ENCODE data around the gene MYPOP.
"Not testable (repeated sequence)": the region's sequence is repeated elsewhere in the genome, so short reads cannot be mapped to it uniquely, and the experiment has no call there.

Gene MYPOP

GRCh38 chr19:45900738-45901431 lies 1.5 kb downstream of the MYPOP start:
- no peak overlapping the region for H3K27ac Mint-ChIP-seq
- peaks cover 36% of the 10 kb centered on the region for H3K36me3 Mint-ChIP-seq (ENCODE audit: insufficient read depth)
- no peak for DNase-seq
- ATAC-seq (replicated peaks) = no peak
- no peaks in the 10 kb centered on the region for H3K9me3 Mint-ChIP-seq
- peak overlapping the region; percentile 27 to 93 for H3K4me3 Mint-ChIP-seq
- peaks cover 16% of the 10 kb centered on the region in 2 donors for H3K4me1 Mint-ChIP-seq (ENCODE audit: low read depth in 2 of 2)
- no peaks in the 10 kb centered on the region for H3K27me3 Mint-ChIP-seq

DNA sequence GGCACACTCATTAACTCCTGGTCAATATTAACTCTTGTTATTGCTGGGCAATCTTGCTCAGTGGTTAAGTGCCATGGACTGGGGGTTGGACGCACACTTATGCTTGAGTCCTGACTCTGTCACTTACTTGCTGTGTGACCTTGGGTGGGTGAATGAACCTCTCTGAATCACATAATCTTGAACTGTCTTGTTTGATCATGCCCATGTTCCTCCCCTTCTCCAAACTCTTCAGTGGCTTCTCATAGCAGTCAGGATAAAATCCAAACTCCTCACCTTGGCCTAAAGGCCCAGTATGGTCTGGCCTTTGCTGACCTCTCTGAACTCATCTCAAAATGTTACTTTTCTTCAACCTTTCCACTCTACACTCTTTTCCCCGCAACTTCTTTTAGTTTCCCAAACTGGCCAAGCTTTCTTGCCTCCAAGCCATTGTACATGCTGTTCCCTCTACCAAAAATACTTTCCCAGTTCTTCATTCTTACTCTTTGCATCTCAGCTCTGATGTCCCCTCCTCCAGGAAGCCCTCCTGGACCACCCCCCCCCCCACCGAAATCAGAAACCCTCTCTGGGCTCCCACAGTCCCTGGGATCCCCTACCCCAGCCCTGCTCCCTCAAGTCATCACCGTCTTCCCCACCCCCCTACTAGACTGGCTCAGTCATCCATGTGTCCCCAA lies 2.4 kb downstream of the MYPOP start:
- Mint-ChIP-seq H3K4me3 (peak overlapping the region; percentile 27 to 93), H3K4me1 (ENCODE audit: low read depth in 2 of 2) (peaks cover 16% of the 10 kb centered on the region in 2 donors), H3K9me3 (no peaks in the 10 kb centered on the region), H3K27me3 (no peaks in the 10 kb centered on the region), H3K27ac (no peak overlapping the region), H3K36me3 (ENCODE audit: insufficient read depth) (peaks cover 39% of the 10 kb centered on the region)
- DNase-seq = no peak
- ATAC-seq (replicated peaks) = no peak

DNA sequence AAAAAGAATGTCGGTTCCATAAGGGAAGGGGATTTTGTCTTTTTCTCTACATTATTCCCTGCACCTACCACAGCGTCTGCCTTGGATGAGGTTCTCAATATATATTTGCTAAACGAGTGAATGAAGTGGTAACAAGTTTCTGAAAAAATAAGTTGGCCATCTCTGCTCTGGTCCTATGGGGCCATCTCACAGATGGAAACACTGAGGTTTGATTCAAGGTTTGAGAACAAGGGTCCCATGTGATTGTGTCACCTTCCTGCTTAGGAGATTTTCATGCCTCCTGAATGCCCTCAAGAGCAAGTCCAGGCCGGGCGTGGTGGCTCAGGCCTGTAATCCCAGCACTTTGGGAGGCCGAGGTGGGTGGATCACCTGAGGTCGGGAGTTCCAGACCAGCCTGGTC lies 3.2 kb downstream of the MYPOP start:
- peaks cover 16% of the 10 kb centered on the region in 2 donors for H3K4me1 Mint-ChIP-seq (ENCODE audit: low read depth in 2 of 2)
- H3K9me3 Mint-ChIP-seq = no peaks in the 10 kb centered on the region
- no peaks in the 10 kb centered on the region for H3K27me3 Mint-ChIP-seq
- ATAC-seq (replicated peaks) (no peak), DNase-seq (no peak)
- no peak overlapping the region for H3K4me3 Mint-ChIP-seq
- H3K36me3 Mint-ChIP-seq (ENCODE audit: insufficient read depth) = peaks cover 39% of the 10 kb centered on the region
- H3K27ac Mint-ChIP-seq = no peak overlapping the region

DNA sequence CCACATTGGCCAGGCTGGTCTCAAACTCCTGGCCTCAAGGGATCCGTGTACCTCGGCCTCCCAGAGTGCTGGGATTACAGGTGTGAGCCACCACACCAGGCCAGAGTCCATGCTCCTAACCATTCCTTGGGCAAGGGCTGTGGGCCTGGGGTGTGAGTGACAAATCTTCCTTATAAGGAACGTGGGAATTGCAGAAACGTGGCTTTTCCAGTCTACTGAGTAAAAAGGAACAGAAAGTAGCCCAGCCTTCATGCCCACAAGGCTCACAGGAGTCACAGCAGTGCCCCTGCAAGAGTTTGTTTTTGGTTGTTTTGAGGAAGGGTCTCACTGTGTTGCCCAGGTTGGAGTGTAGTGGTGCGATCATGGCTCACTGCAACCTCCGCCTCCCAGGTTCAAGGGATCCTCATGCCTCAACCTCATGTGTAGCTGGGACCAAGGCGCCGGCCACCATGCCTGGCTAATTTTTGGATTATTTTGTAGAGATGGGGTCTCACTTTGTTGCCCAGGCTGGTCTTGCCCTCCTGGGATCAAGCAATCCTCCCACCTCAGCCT lies 5.1 kb downstream of the MYPOP start:
- H3K27ac Mint-ChIP-seq = peak overlapping the region in 1 of 2 donors; percentile 62
- H3K27me3 Mint-ChIP-seq = no peaks in the 10 kb centered on the region
- no peak for DNase-seq
- H3K4me3 Mint-ChIP-seq = no peak overlapping the region
- peaks cover 31% of the 10 kb centered on the region for H3K36me3 Mint-ChIP-seq (ENCODE audit: insufficient read depth)
- peaks cover 12 to 16% of the 10 kb centered on the region in 2 donors for H3K4me1 Mint-ChIP-seq (ENCODE audit: low read depth in 2 of 2)
- ATAC-seq (replicated peaks) = no peak
- no peaks in the 10 kb centered on the region for H3K9me3 Mint-ChIP-seq

DNA sequence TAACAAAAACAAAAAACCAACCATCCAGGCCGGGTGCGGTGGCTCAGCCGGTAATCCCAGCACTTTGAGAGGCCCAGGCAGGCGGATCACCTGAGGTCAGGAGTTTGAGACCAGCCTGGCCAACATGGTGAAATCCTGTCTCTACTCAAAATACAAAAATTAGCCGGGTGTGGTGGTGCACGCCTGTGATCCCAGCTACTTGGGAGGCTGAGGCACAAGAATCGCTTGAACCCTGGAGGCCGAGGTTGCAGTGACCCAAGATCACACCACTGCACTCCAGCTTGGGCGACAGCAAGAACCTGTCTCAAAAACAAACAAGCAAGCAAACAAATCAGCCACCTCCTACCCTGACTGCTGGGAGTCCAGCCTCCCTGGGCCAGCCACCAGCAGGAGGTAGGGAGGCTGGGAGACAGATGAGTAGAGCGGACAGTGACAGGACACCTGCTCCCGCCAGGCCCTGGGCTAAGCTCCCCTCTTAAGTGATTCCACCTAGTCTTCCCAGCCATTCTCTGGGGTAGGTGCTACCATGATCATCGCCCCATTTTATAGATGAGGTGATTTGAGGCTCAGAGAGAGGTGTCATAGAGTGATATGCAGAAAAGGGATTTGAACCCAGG lies 6.3 kb downstream of the MYPOP start:
- not testable (repeated sequence) for H3K4me3 Mint-ChIP-seq; H3K27ac Mint-ChIP-seq; H3K9me3 Mint-ChIP-seq; DNase-seq; ATAC-seq (replicated peaks); H3K27me3 Mint-ChIP-seq
- peaks cover 23% of the 10 kb centered on the region for H3K36me3 Mint-ChIP-seq (ENCODE audit: insufficient read depth)
- peaks cover 11% of the 10 kb centered on the region in 2 donors for H3K4me1 Mint-ChIP-seq (ENCODE audit: low read depth in 2 of 2)

GRCh38 chr19:45895519-45895972 lies 6.9 kb downstream of the MYPOP start:
- ATAC-seq (replicated peaks) (no peak), DNase-seq (no peak)
- peaks cover 23% of the 10 kb centered on the region for H3K36me3 Mint-ChIP-seq (ENCODE audit: insufficient read depth)
- H3K27me3 Mint-ChIP-seq = no peaks in the 10 kb centered on the region
- peaks cover 6 to 7% of the 10 kb centered on the region in 2 donors for H3K4me1 Mint-ChIP-seq (ENCODE audit: low read depth in 2 of 2)
- H3K4me3 Mint-ChIP-seq = no peak overlapping the region
- H3K27ac Mint-ChIP-seq = no peak overlapping the region
- H3K9me3 Mint-ChIP-seq = no peaks in the 10 kb centered on the region

- H3K9me3 Mint-ChIP-seq = no peaks in the 10 kb centered on the region
- H3K36me3 Mint-ChIP-seq (ENCODE audit: insufficient read depth) = peaks cover 13% of the 10 kb centered on the region
- H3K27me3 Mint-ChIP-seq = no peaks in the 10 kb centered on the region
- DNase-seq (no peak), ATAC-seq (replicated peaks) (no peak)
- H3K4me1 Mint-ChIP-seq (ENCODE audit: low read depth in 2 of 2) = peaks cover 11 to 14% of the 10 kb centered on the region in 2 donors
- no peak overlapping the region for H3K27ac Mint-ChIP-seq
- H3K4me3 Mint-ChIP-seq = no peak overlapping the region
These were observed 11.5 kb downstream of the MYPOP start for GRCh38 chr19:45890877-45891276.

DNA sequence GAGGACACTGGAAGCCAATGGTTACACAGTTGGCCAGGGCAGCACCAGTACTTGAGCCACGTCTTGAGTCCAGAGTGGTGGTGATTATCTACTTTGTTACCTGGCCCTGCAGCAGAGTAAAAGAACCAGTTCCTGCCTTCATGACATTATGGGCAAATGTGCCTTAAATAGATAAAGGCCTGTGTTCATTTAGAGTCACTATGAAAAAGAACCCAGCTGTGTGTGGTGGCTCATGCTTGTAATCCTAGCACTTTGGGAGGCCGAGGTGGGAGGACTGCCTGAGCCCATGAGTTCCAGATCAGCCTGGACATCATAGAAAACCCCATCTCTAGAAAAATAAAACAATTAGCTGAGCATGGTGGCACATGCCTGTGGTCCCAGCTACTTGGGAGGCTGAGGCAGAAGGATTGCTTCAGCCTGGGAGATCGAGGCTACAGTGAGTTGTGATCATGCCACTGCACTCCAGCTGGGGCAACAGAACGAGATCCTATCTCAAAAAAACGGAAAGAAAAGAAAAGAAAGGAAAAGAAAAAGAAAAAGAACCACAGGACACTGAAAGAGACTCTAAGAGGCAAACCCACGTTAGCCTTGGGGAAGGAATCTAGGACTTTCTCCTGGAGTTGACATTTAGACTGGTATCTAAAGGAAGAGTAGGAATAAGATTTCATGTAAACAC lies 13.1 kb downstream of the MYPOP start:
- H3K4me3 Mint-ChIP-seq = no peak overlapping the region
- H3K27me3 Mint-ChIP-seq = no peaks in the 10 kb centered on the region
- no peaks in the 10 kb centered on the region for H3K9me3 Mint-ChIP-seq
- H3K36me3 Mint-ChIP-seq (ENCODE audit: insufficient read depth) = peaks cover 12% of the 10 kb centered on the region
- peaks cover 11 to 15% of the 10 kb centered on the region in 2 donors for H3K4me1 Mint-ChIP-seq (ENCODE audit: low read depth in 2 of 2)
- ATAC-seq (replicated peaks) = no peak
- H3K27ac Mint-ChIP-seq = peak overlapping the region; percentile 11 to 45
- no peak for DNase-seq

DNA sequence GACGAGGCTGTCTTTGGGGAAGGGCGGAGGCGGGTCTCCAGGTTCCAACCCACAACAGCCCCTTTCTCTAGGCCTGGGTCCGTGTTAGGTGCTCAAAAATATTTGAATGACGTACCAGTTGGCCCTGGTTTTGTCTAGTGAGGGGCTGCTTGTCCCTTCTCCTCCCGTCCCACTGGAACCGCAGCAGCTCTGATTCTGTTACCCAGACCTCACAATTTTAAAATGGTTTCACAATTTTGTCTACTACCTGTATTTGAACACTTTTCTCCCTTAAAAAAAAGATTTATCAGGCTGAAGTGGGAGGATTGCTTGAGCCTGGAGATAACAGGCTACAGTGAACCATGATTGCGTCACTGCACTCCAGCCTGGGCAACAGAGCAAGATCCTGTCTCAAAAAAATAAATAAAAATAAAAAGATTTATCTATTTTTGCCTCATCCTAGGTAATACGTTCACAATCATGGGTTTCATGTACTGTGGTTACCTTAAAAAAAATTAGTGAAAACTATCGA lies 15.2 kb downstream of the MYPOP start:
- Mint-ChIP-seq H3K36me3 (ENCODE audit: insufficient read depth) (peaks cover 12% of the 10 kb centered on the region), H3K4me3 (peak overlapping the region; percentile 94 to 100)
- DNase-seq = no peak

DNA sequence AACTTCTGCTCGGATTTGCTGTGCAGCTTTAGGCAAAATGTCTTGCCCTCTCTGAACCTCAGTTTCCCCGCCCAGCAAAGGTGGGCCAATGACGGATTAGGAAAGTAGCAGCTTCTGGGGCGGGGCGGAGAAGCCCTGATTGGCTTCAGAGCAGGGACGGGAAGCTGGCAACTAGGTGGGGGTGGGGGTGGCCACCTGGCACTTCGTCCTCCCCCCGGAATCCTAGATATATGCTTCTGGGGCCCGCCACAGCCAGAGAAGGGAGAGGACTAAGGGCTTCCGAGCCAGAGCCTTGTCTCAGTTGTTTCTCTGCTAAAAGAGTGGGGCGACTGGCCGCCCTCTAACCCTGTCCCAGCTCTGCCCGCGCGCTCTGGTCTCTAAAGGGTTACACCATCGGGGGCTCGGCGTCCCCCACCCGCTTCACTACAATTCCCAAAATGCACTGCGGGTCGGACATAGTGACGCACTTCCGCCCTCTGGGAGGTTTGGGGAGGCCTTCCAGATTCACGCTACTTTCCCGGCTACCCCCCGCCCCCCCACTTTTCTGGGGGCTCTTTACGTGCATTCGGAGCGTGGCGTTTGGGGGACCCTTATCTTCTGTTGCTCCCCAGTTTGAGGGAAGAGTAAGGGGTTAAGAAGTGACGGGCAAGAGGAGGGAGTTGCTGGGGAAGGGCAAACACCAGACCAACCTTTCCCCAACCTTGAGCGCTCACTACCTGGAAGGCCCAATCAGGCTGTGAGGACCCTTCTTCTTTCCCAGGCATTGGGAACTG lies 15.8 kb downstream of the MYPOP start:
- no peaks in the 10 kb centered on the region for H3K27me3 Mint-ChIP-seq
- H3K4me3 Mint-ChIP-seq = peak overlapping the region; percentile 94 to 100
- H3K4me1 Mint-ChIP-seq (ENCODE audit: low read depth in 2 of 2) = peaks cover 18 to 22% of the 10 kb centered on the region in 2 donors
- peak; percentile 87 to 93 (median 89) for DNase-seq
- peaks cover 12% of the 10 kb centered on the region for H3K36me3 Mint-ChIP-seq (ENCODE audit: insufficient read depth)
- H3K9me3 Mint-ChIP-seq = no peaks in the 10 kb centered on the region
- ATAC-seq (replicated peaks) = peak; percentile 72
- H3K27ac Mint-ChIP-seq = peak overlapping the region; percentile 91 to 99

More for the DNA sequence above, 15.2 kb downstream of the MYPOP start:
- H3K9me3 Mint-ChIP-seq = no peaks in the 10 kb centered on the region
- ATAC-seq (replicated peaks) = no peak
- H3K27ac Mint-ChIP-seq = peak overlapping the region; percentile 91 to 99
- H3K27me3 Mint-ChIP-seq = no peaks in the 10 kb centered on the region
- H3K4me1 Mint-ChIP-seq (ENCODE audit: low read depth in 2 of 2) = peaks cover 18 to 22% of the 10 kb centered on the region in 2 donors

- peak within 1 kb of the TSS; percentile 91 to 99 for H3K27ac Mint-ChIP-seq
- H3K27me3 Mint-ChIP-seq = no peaks in the 10 kb centered on the region
- H3K4me3 Mint-ChIP-seq = peak within 1 kb of the TSS; percentile 94 to 100
- peak; percentile 80 for ATAC-seq (replicated peaks)
- peak; percentile 90 to 92 (median 90) for DNase-seq
- peaks cover 18 to 22% of the 10 kb centered on the region in 2 donors for H3K4me1 Mint-ChIP-seq (ENCODE audit: low read depth in 2 of 2)
- H3K9me3 Mint-ChIP-seq = no peaks in the 10 kb centered on the region
- H3K36me3 Mint-ChIP-seq (ENCODE audit: insufficient read depth) = peaks cover 12% of the 10 kb centered on the region
These were observed 16.6 kb downstream of the MYPOP start, which contains the start of gene IRF2BP1 for GRCh38 chr19:45885556-45886426. Gene IRF2BP1 (minus strand): TSS chr19:45886141. CDS start chr19:45885774, 367 bp downstream.
